Cerebellar nuclear complex (tissue), 1 donor: Measurements from ENCODE around the gene GSN.

Experiments used
- DNase-seq, 2 experiments: peaks; one replicate each; lab custom pipeline; 2025; lab: John Stamatoyannopoulos, UW

The GSN gene

GRCh38 chr9:121323449-121324151 lies 55.6 kb downstream of the GSN start:
- DNase-seq, result no peak

- DNase-seq, result no peak
Observed at GRCh38 chr9:121324316-121324715, 56.4 kb downstream of the GSN start.

- DNase-seq, result no peak
Observed at GRCh38 chr9:121324755-121325154, 56.8 kb downstream of the GSN start.

GRCh38 chr9:121325387-121325786 lies 57.4 kb downstream of the GSN start:
- no peak for DNase-seq

GRCh38 chr9:121326130-121326838 lies 58.3 kb downstream of the GSN start:
- DNase-seq, result no peak

- DNase-seq, result no peak
Observed at GRCh38 chr9:121326901-121327613, 59.1 kb downstream of the GSN start.

GRCh38 chr9:121328476-121328875 lies 60.5 kb downstream of the GSN start:
- DNase-seq, result no peak

- DNase-seq, result no peak
Observed at GRCh38 chr9:121328876-121329681, 61.1 kb downstream of the GSN start.

GRCh38 chr9:121331549-121331948 lies 63.6 kb downstream of the GSN start:
- DNase-seq, result no peak

GRCh38 chr9:121331992-121332685 lies 64.2 kb downstream of the GSN start:
- DNase-seq, result no peak

GRCh38 chr9:121333950-121334773 lies 66.2 kb downstream of the GSN start:
- DNase-seq, result no peak

- no peak for DNase-seq
Observed at GRCh38 chr9:121336665-121337064, 68.7 kb downstream of the GSN start.

GRCh38 chr9:121339437-121339836 lies 71.5 kb downstream of the GSN start:
- no peak for DNase-seq

- DNase-seq, result no peak
Observed at GRCh38 chr9:121340676-121341392, 72.9 kb downstream of the GSN start.

GRCh38 chr9:121344184-121344583 lies 76.2 kb downstream of the GSN start:
- no peak for DNase-seq

- DNase-seq, result no peak
Observed at GRCh38 chr9:121345070-121345469, 77.1 kb downstream of the GSN start.

GRCh38 chr9:121348221-121348620 lies 80.3 kb downstream of the GSN start:
- DNase-seq, result no peak

GRCh38 chr9:121349009-121349408 lies 81.0 kb downstream of the GSN start:
- DNase-seq, result no peak

GRCh38 chr9:121350036-121350435 lies 82.1 kb downstream of the GSN start:
- no peak for DNase-seq

GRCh38 chr9:121350993-121351561 lies 83.1 kb downstream of the GSN start:
- no peak for DNase-seq
